Measurements from ENCODE around the gene SLC25A47.

- TF ChIP-seq CTCF (IDR thresholded peaks at IDR 0.05; ENCODE audit: poor library complexity) (no peak), EZH2 (IDR thresholded peaks at IDR 0.05; ENCODE audit: borderline replicate concordance) (no peak)
Measured at GRCh38 chr14:100306998-100307765, 16.0 kb upstream of the SLC25A47 start.

All from hepatocyte (in vitro differentiated cells).